Stimulated activated CD4-positive, alpha-beta T cell treated with anti-CD3 and anti-CD28 coated beads, Interleukin-15, amount 100 ng/mL, for 1 hour (primary cell): Measurements from ENCODE around the gene CBL.
A peak's percentile ranks its signal among the peaks of the same experiment; 100 is the strongest.
"Not testable (repeated sequence)": the region's sequence is repeated elsewhere in the genome, so short reads cannot be mapped to it uniquely, and the experiment has no call there.

Source experiments
- DNase-seq, 2 donors: peaks; one replicate each; pipeline ENCODE4 v3.0.0-alpha.2; 2020; ENCODE audit warnings: low read depth in 1 of 2, low spot score in 1 of 2

Gene CBL

DNA sequence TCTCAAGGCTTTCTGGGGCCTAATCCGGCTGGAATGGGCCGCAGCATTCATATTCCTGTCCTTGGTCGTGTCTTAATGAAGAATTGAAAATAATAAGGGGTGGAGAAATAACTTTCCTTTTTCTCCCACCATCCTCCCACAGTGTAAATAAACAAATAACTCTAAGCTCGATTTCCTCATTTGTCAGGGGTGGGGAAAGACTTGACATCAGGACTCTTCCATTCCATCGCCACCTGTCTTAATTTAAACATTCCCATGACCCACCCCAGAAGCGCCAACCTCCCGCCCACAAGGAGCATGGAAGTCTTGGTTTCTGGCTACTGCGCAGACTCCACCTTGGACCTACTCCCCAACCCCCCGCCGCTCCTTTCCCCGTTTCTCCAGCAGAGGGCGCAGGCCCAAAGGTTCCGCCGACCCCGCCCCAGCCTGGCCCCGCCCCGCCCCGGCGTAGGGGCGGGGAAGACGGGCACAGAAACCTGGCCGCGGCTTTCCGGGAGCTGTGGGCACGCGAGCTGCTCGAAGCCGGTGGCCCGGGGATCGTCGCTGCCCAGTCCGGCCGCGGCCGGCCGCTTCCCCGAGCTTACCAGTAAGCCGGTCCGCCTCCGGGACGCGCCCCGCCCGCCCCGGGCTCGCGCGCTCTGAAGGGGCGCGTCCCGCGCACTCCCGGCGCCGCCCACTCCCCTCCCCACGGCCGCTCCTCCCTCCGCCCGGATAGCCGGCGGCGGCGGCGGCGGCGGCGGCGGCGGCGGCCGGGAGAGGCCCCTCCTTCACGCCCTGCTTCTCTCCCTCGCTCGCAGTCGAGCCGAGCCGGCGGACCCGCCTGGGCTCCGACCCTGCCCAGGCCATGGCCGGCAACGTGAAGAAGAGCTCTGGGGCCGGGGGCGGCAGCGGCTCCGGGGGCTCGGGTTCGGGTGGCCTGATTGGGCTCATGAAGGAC lies at the start of gene CBL:
TSS of gene CBL (plus strand) at position 766 of the 937 bp plus-strand sequence. CDS start at position 845, 79 bp downstream.
- DNase-seq = peak; percentile 97 to 98

DNA sequence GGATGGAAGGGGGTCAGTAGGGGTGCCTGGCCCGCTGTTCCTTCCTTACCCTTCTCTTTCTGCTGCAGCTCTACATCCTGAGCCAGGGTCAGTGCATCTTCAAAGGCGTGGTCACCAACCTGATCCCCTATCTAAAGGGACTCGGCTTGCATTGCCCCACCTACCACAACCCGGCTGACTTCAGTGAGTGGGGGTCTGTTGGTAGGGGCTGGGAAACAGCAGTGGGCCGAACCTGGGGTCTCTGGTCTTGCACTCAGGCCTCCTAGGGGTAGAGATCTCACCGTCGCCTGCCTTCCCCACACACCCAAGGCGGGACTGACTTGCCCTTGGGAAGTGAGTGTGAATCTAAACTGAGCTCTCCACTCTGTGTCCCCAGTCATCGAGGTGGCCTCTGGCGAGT lies 49.6 kb upstream of the CBL start:
- DNase-seq = no peak

DNA sequence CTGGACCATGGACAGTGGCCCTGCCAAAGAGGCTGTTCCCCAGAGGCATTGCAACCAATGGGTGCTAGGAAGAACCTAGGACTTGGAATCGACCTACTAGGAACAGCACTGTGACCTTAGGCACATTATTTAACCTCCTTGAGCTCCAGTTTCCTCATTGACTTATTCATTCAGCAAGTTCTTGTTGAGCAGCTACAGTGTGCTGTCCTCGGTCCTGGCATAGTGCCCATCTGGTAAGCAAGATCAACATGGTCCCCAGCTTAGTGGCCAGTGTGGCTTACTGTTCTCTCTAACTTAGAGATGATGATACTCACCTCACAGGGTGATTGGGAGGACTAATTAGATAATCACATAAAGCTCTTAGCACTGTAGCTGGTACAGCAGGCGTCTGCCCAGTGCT lies 49.1 kb upstream of the CBL start:
- DNase-seq = no peak

DNA sequence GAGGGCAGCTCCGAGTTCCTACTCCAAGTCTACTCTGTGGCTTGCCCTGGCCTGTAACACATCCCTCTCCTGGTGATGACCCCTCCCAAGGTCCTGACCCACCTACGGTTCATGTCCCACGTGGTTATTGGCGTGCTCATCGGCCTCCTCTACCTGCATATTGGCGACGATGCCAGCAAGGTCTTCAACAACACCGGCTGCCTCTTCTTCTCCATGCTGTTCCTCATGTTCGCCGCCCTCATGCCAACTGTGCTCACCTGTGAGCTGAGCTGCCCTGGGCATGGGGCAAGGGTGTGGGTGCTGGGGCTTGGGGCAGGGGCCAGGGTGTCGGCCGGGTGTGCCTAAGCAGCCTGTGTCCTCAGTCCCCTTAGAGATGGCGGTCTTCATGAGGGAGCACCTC lies 47.7 kb upstream of the CBL start:
- DNase-seq = no peak

DNA sequence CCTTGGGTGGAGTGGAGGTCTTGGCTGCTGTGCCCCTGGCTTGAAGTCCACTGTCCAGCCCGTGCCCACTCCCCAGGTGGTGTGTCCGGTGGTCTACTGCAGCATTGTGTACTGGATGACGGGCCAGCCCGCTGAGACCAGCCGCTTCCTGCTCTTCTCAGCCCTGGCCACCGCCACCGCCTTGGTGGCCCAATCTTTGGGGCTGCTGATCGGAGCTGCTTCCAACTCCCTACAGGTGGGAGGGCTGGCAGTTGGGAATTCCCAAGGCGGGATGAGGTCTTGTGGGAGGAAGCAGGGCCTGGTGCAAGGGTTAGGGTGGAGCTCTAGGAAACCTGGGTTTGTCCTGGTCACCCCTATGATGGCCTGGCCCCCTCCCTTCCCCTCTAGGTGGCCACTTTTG lies 46.0 kb upstream of the CBL start:
- no peak for DNase-seq

DNA sequence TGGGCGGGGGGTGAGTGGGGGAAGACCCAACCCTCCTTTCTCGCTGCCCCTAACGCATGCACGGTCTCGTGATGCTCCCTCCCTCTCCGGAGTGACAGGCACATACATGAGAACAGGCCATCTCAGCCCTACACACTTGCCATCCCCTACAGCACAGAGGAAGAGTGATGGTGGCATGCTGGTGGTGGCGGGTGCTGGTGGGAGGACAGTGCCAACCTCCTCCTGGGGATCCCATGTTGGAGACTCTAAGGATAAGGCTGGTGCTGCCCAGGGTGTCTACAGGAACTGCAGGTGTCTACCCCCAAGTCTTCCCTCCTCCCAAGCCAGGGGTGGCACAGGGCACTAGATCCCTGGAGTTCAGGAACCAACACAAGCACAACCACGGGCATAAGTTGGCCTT lies 44.3 kb upstream of the CBL start:
- no peak for DNase-seq

DNA sequence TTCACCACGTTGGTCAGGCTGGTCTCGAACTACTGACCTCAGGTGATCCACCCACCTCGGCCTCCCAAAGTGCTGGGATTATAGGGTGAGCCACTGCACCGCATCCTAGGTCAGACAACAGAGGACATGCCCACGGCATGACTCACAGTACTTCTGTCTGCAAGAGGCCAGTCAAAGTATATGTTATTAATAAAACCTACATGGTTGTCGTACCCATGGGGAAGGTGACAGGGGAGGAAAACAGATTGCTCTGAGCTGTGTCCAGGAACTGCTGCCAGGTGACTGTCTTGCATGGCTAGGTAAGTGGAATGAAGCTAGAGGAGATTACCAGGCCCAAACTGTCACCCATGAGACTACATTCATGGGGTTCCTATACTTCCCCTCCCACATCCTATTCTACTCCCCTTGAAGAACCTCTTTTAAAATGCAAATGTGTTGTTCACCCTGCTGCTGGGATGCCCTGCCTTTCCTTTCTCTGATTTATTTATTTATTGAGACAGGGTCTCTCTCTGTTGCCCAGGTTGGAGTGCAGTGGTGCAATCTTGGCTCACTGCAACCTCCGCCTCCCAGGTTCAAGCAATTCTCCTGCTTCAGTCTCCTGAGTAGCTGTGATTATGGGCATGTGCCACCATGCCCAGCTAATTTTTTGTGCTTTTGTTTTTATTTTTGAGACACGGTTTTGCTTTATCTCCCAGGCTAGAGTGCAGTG lies 39.6 kb upstream of the CBL start:
- DNase-seq = no peak

DNA sequence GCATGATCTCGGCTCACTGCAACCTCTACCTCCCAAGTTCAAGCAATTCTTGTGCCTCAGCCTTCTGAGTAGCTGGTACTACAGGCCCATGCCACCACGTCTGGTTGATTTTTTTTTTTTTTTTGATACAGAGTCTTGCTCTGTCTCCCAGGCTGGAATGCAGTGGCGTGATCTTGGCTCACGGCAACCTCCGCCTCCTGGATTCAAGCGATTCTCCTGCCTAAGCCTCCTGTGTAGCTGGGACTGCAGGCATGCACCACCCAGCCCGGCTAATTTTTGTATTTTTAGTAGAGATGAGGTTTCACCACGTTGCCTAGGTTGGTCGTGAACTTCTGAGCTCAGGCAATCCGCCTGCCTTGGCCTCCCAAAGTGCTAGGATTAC lies 39.1 kb upstream of the CBL start:
- DNase-seq = not testable (repeated sequence)

DNA sequence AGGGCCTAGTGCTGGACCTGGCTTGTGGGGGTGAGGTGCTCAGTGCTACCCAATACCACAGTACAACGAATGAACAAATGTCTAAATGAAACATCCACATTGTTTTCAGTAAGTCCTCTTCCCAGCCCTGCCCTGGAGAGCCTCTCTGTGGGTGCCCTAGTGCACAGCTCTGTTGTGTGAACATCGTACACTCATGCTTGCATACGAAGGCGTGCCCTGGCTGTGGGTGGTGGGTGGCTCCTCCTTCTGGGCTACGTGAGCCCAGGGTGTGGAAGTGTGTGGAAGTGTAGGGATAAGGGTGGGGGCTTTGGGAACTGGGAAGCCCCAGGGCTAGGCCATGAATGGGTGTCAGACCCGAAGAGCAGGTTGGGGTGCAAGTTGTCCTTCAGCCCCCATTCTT lies 38.2 kb upstream of the CBL start:
- no peak for DNase-seq

DNA sequence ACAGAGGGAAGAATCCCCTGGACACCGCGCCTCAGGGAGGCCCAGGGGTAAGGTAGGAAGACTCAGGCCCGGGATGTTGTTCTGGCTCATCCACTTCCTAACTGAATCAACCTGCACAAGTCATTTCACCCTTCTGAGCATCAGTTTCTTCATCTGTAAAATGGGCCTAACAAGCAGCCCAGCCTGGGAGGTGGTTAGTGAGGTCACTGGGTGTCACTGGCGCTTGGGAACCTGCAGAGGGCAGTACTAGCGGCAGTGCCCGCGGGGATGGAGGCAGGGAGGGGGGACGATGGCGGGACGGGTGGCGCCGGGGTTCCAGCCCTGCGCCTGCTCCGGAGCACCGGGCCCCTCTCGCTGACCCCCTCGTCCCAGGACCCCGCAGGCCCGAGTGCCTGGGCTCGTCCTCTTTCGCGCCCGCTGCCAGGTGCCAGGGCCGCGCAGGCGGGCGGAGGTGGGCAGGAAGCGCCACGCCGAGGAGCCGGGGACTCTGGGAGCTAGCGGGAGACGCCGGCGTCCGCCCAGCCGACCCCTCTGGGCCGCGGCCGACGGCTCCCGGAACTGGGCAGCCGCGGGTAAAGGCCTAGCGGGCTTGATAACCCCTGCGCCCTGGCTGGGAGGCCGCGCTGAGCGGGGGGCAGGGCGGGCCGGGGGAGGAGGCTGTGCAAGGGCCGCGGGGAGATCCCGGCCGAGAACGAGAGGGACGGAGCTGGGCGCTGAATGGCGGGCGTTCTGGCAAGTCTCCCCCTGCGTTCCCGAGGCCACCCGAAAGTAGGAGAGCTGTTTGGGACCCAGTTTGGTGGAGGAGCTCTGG lies 37.5 kb upstream of the CBL start, which contains the start of gene NLRX1:
TSS of gene NLRX1 (plus strand) at position 255 of the 811 bp plus-strand sequence. CDS start 2,679 bp downstream, outside the sequence.
- DNase-seq = peak; percentile 66 to 68

DNA sequence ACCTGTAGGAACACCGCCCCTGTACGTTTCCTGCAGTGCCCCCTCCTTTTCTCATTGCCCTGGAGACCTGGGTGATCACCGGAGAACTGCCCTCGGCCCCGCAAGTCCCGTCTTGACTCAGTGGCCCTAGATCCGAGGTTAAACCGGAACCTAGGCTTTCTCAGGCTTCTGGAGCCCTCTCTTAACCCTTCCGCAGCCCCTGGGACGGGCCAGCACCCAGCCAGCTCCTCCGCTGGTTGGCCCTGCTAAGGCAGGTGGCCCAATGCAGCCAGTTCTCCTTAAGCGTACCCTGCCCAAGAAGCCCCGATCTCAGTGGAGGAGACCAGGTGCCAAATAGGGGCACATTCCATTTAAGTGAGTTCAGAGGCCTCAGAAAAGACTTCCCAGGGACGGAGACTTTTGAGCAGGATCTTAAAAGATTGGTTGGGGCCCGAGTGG lies 36.8 kb upstream of the CBL start:
- DNase-seq = peak in 1 of 2 donors; percentile 12

DNA sequence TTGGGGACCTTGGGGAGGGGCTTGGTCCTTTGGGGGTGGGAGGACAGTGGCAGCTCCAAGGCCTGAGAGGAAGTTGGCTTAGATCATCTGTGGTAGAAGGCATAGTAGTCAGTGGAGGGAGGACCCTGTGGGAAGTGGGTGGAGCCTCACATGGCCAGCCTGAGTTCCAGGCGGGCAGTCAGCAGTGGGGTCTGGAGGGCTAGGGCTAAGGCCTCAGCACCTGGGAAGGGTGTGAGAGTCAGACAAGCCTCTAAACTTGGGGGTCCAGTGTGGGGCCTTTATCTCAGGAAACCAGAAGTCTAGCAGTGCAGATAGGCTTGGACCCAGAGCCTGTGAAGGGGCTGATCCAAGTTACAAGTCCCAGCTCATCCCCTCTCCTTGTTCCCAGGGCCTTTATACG lies 33.6 kb upstream of the CBL start:
- no peak for DNase-seq

DNA sequence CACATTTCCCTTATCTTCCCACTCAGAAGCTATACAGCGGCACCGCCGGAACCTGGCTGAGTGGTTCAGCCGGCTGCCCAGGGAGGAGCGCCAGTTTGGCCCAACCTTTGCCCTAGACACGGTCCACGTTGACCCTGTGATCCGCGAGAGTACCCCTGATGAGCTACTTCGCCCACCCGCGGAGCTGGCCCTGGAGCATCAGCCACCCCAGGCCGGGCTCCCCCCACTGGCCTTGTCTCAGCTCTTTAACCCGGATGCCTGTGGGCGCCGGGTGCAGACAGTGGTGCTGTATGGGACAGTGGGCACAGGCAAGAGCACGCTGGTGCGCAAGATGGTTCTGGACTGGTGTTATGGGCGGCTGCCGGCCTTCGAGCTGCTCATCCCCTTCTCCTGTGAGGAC lies 32.7 kb upstream of the CBL start:
- DNase-seq = no peak

DNA sequence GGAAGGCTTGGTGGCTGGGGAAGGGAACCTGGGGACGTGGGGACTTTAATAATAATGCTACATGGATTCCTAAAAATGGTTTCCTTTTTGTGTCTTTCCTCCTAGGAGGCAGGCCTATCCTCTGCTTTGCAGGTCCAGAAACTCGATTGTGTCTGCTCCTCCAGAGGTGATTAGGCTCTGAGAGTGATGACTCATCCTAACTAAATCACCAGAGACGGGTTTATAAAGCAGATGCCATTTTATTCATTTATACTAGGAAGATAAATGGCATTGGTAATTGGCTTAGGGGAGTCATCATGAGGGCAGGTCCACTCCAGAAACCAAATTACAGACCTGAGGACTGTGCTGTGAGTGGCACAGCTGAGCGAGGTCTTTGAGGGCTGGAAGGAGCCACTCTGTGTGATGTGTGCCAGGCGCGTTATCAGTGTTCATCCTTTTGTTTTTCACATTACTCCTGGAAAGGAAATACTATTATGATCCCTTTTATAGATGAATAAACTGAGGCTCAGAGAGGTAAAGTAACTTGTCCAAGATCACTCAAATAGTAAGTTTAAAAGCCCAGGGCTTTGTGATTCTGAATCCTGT lies 30.6 kb upstream of the CBL start:
- DNase-seq = no peak

DNA sequence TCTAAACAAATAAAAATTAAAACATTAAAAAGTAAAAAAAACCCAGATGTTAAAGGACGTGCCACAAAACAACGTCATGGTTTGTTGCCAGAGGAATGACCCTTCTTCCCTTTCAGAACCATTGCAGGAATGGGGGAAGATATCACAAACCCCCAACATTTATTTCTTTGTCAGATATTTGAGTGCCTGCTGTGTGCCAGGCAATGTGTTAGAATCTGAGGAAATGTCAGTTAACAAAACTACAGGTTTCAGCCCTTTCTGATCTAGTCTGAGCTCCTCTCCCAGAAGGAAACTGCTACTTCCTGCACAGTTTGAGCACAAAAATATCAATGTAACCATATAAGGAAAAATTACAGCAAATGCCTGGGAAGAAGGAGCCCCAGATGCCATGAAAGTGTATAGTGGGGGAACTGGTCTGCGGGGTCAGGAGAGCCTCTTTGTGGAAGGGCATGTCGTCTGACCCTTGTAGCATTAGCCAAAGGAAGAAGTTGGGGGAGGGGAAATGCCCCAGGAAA lies 27.9 kb upstream of the CBL start:
- DNase-seq = no peak

DNA sequence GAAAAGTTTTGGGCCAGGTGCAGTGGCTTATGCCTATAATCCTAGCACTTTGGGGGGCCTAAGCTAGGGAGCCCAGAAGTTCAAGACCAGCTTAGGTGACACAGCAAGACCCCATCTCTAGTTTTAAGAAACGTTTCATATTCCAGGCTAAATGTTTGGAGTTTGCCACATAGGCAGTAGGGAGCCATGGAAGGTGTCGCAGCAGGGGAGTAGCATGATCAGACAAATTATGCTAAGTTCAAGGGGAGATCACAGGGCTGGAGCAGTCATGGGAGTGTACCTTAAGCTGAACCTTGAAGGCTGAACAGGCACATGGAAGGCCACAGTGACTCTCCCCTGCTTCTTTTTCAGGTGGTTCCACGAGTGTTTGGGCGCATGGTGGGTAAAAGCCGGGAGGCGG lies 26.8 kb upstream of the CBL start:
- DNase-seq = no peak

DNA sequence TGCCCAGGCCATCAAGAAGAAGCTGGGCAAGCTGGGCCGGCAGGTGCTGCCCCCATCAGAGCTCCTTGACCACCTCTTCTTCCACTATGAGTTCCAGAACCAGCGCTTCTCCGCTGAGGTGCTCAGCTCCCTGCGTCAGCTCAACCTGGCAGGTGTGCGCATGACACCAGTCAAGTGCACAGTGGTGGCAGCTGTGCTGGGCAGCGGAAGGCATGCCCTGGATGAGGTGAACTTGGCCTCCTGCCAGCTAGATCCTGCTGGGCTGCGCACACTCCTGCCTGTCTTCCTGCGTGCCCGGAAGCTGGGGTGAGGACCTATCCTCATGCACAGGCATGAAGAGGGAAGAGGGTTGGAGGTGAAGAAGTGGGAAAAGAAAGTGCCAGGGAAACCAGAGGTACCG lies 26.2 kb upstream of the CBL start:
- DNase-seq = no peak

DNA sequence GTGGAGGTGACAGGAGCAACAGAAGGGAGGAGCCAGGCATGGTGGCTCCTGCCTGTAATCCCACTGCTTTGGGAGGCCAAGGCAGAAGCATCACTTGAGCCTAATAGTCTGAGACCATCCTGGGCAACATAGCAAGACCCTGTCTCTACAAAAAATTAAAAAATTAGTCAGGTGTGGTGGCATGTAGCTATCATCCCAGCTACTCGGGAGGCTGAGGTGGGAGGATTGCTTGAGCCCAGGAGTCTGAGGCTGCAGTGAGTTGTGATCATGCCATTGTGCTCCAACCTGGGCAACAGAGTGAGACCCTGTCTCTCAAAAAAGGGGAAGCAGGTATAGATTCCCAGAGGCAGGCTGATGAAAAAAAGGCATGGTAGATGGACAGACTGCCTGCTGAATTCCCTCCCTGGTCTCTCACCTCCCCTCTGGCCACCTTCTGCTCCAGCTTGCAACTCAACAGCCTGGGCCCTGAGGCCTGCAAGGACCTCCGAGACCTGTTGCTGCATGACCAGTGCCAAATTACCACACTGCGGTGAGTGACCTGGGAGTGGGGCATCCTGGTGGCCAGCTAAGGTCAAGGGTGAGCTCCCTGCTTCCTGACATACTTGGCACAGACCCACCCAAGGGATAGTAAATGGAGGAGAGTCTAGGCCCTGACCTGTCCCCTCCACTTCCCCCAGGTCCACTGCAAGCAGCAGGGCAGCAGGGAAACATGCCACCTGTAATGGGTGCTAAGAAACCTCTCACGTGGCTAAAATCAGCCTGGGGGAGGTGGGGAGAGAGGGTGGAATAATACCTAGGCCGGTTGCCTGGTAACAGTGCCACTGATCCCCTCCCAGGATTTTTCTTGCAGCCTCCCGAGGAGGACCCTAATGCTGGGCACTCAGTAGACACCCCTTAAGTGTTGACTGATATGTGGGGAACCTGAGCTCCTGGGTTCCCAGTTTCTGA lies 25.1 kb upstream of the CBL start:
- DNase-seq = no peak

DNA sequence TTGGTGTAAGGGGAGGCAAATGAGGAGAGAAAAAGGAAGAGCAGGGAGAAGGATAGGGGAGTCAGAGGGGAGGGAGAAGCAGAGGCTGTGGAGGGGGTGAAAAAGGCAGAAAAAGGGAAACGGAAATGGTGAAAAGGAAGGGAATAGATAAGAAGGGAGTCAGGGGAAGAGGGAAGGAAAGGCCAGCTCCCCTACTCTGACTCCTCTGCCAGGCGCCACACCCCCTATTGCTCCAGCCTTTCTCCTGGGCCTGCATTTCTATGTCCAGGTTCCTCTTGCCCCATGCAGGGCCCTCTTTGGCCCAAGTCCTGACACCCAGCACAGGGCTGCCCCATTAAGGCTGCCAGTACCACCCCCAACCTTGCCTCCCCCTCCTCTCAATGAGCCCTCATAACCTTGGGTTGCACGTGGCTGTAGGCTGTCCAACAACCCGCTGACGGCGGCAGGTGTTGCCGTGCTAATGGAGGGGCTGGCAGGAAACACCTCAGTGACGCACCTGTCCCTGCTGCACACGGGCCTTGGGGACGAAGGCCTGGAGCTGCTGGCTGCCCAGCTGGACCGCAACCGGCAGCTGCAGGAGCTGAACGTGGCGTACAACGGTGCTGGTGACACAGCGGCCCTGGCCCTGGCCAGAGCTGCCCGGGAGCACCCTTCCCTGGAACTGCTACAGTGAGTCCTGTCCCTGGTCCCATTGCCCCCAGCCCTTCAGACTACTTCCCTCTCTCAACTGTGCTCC lies 24.3 kb upstream of the CBL start:
- no peak for DNase-seq
